Lung (tissue), 12 donors: ENCODE measurements around the gene DDX51. TPM values are rescaled to one million over a fixed set of nuclear protein-coding genes. Genes with fewer than 3 reads are reported as not detected.

ENCODE experiments used
- ATAC-seq: fragments of 200-7000 bp; cut with Tn5 transposase; one replicate; pipeline ENCODE4 v1.9.1; 2020; ENCODE audit warnings: moderate number of reproducible peaks; ENCODE audit not compliant: insufficient read depth, low FRiP score
- DNase-seq, 3 donors: peaks; one replicate each; pipeline ENCODE4 v3.0.0-alpha.2; 2013 to 2017
- H3K27ac ChIP-seq, 2 donors: one replicate each; pipeline ENCODE4 v1.5.1; 2013; ENCODE audit warnings: mild to moderate bottlenecking in 2 of 2, moderate library complexity in 2 of 2, control low read depth in 1 of 2, inconsistent platforms in 1 of 2, low read depth in 1 of 2, low read length in 1 of 2
- H3K27me3 ChIP-seq, 3 donors: one replicate each; pipeline ENCODE4 v1.5.1; 2013; ENCODE audit warnings: low read length in 2 of 3; ENCODE audit not compliant: control insufficient read depth in 3 of 3, insufficient read depth in 3 of 3
- H3K36me3 ChIP-seq, 4 donors: one replicate each; pipeline ENCODE4 v1.5.1; 2013; ENCODE audit warnings: low read length in 4 of 4, mild to moderate bottlenecking in 1 of 4, moderate library complexity in 1 of 4; ENCODE audit not compliant: control insufficient read depth in 4 of 4, insufficient read depth in 4 of 4
- H3K4me1 ChIP-seq, 5 donors: one replicate each; pipeline ENCODE4 v1.5.1; 2013; ENCODE audit warnings: low read length in 5 of 5, mild to moderate bottlenecking in 2 of 5, moderate library complexity in 1 of 5; ENCODE audit not compliant: control insufficient read depth in 5 of 5, insufficient read depth in 5 of 5
- H3K4me3 ChIP-seq: one replicate; pipeline ENCODE4 v1.5.1; 2013; ENCODE audit warnings: mild to moderate bottlenecking, control low read depth, moderate library complexity
- H3K9ac ChIP-seq, 2 donors: one replicate each; pipeline ENCODE4 v1.5.1; 2013; ENCODE audit warnings: low read length in 2 of 2, control low read depth in 1 of 2; ENCODE audit not compliant: insufficient read depth in 1 of 2
- H3K9me3 ChIP-seq, 4 donors: one replicate each; pipeline ENCODE4 v1.5.1; 2013; ENCODE audit warnings: low read length in 3 of 4, mild to moderate bottlenecking in 1 of 4, moderate library complexity in 1 of 4; ENCODE audit not compliant: control insufficient read depth in 4 of 4, insufficient read depth in 3 of 4
- CTCF ChIP-seq: IDR thresholded peaks from 2 replicates; pipeline ENCODE4 v1.5.1; 2012; ENCODE audit warnings: mild to moderate bottlenecking; ENCODE audit errors: control extremely low read depth, extremely low read depth
- WGBS, 2 donors: extraction: QIAGEN DNeasy Blood & Tissue Kit; methylation state at CpG; one replicate each; pipeline ENCODE4 v1.1.7; 2013; 5-methylcytosine and 5-hydroxymethylcytosine counted together
- polyA plus RNA-seq, 2 donors: library from polyadenylated mRNA; stranded (reverse); fragments of 200-250 nt; gene quantifications; one replicate each; pipeline ENCODE4 v1.2.1, GENCODE V29; 2013
- total RNA-seq, 2 donors: library from RNA; depleted of rRNA in 1 of 2; stranded (reverse); fragments of >200 nt in 1 of 2; gene quantifications; one replicate each; pipeline ENCODE4 v1.2.1, GENCODE V29; 2014 to 2021
- donor health status: control.
- donor health status: control.
- donor health status: Bipolar disorder and iron deficiency.
- donor health status: healthy.
- donor health status: DM: yes; HTN: yes; CAD: no.

Gene DDX51
- total and polyA plus RNA-seq, 4 donors, result 15.0 to 25.9 (median 17.2) TPM

GRCh38 chr12:132109741-132110140, 34.4 kb downstream of the DDX51 start:
- peaks cover 4 to 33% (median 15%) of the 10 kb centered on the region in 4 donors for H3K36me3 ChIP-seq
- WGBS, 2 donors, result 81 to 89% methylated on average over 8 of the region's 8 CpGs
- H3K9ac ChIP-seq, result no peak overlapping the region
- no peaks in the 10 kb centered on the region for H3K4me1 ChIP-seq
- no peak overlapping the region for H3K27ac ChIP-seq
- no peak for TF ChIP-seq CTCF
- ATAC-seq, result no peak
- no peak overlapping the region for H3K4me3 ChIP-seq
- H3K27me3 ChIP-seq, result no peaks in the 10 kb centered on the region
- DNase-seq, result no peak
- no peaks in the 10 kb centered on the region for H3K9me3 ChIP-seq

GRCh38 chr12:132108211-132108832, 35.8 kb downstream of the DDX51 start:
- Histone ChIP-seq H3K36me3 (peaks cover 0 to 27% (median 14%) of the 10 kb centered on the region in 4 donors), H3K9me3 (peaks cover 0 to 2% (median 0%) of the 10 kb centered on the region in 4 donors), H3K4me1 (no peaks in the 10 kb centered on the region), H3K27me3 (no peaks in the 10 kb centered on the region), H3K27ac (no peak overlapping the region), H3K9ac (no peak overlapping the region), H3K4me3 (no peak overlapping the region)
- WGBS, 2 donors, result 86 to 89% methylated on average over 16 of the region's 16 CpGs
- ATAC-seq, result no peak
- no peak for TF ChIP-seq CTCF
- DNase-seq, result peak in 1 of 3 donors; percentile 1

- H3K36me3 ChIP-seq, result peaks cover 0 to 26% (median 13%) of the 10 kb centered on the region in 4 donors
- TF ChIP-seq CTCF, result no peak
- no peak overlapping the region for H3K4me3 ChIP-seq
- no peaks in the 10 kb centered on the region for H3K27me3 ChIP-seq
- 98% methylated on average over 7 of the region's 7 CpGs for WGBS, 2 donors
- peaks cover 0 to 2% (median 0%) of the 10 kb centered on the region in 4 donors for H3K9me3 ChIP-seq
- no peaks in the 10 kb centered on the region for H3K4me1 ChIP-seq
- no peak overlapping the region for H3K9ac ChIP-seq
- DNase-seq (no peak), ATAC-seq (no peak)
- H3K27ac ChIP-seq, result no peak overlapping the region
Measured at GRCh38 chr12:132106921-132107320, 37.2 kb downstream of the DDX51 start.

GRCh38 chr12:132105467-132105866, 38.7 kb downstream of the DDX51 start:
- ATAC-seq, result no peak
- Histone ChIP-seq H3K27me3 (no peaks in the 10 kb centered on the region), H3K27ac (no peak overlapping the region), H3K4me1 (no peaks in the 10 kb centered on the region), H3K9ac (no peak overlapping the region), H3K4me3 (no peak overlapping the region), H3K36me3 (peaks cover 0 to 18% (median 10%) of the 10 kb centered on the region in 4 donors), H3K9me3 (peaks cover 0 to 2% (median 0%) of the 10 kb centered on the region in 4 donors)
- WGBS, 2 donors, result 91 to 98% methylated on average over 6 of the region's 6 CpGs
- DNase-seq, result no peak
- no peak for TF ChIP-seq CTCF
